ENCODE data around the gene GPR45.

GPR45 gene

GRCh38 chr2:105255979-105256378, 14.4 kb downstream of the GPR45 start:
- no peak for TF ChIP-seq CTCF (IDR thresholded peaks at IDR 0.05; ENCODE audit: insufficient read depth, low read length, poor library complexity, severe bottlenecking)
- no peak overlapping the region for H3K4me3 ChIP-seq (replicated peaks; ENCODE audit: low read depth, low read length)
- DNase-seq (ENCODE audit: extremely low read depth, insufficient read length), result no peak
- no peaks in the 10 kb centered on the region for H3K36me3 ChIP-seq (ENCODE audit: control insufficient read depth, insufficient read depth, low read length)
- H3K27me3 ChIP-seq (replicated peaks; ENCODE audit: control insufficient read depth, insufficient read depth, low read length), result no peaks in the 10 kb centered on the region

- TF ChIP-seq CTCF (IDR thresholded peaks at IDR 0.05; ENCODE audit: insufficient read depth, low read length, poor library complexity, severe bottlenecking), result no peak
- Histone ChIP-seq H3K4me3 (replicated peaks; ENCODE audit: low read depth, low read length) (no peak overlapping the region), H3K36me3 (ENCODE audit: control insufficient read depth, insufficient read depth, low read length) (no peaks in the 10 kb centered on the region), H3K27me3 (replicated peaks; ENCODE audit: control insufficient read depth, insufficient read depth, low read length) (no peaks in the 10 kb centered on the region)
- DNase-seq (ENCODE audit: extremely low read depth, insufficient read length), result no peak
These were observed 15.0 kb downstream of the GPR45 start for GRCh38 chr2:105256431-105257047.

GRCh38 chr2:105257981-105258380, 16.4 kb downstream of the GPR45 start:
- Histone ChIP-seq H3K27me3 (replicated peaks; ENCODE audit: control insufficient read depth, insufficient read depth, low read length) (no peaks in the 10 kb centered on the region), H3K36me3 (ENCODE audit: control insufficient read depth, insufficient read depth, low read length) (0 out of 2 replicates have a peak, but pooled peaks cover 2% of the 10 kb centered on the region), H3K4me3 (replicated peaks; ENCODE audit: low read depth, low read length) (no peak overlapping the region)
- no peak for DNase-seq (ENCODE audit: extremely low read depth, insufficient read length)
- TF ChIP-seq CTCF (IDR thresholded peaks at IDR 0.05; ENCODE audit: insufficient read depth, low read length, poor library complexity, severe bottlenecking), result no peak

- 0 out of 2 replicates have a peak, but pooled peaks cover 2% of the 10 kb centered on the region for H3K36me3 ChIP-seq (ENCODE audit: control insufficient read depth, insufficient read depth, low read length)
- H3K27me3 ChIP-seq (replicated peaks; ENCODE audit: control insufficient read depth, insufficient read depth, low read length), result no peaks in the 10 kb centered on the region
- no peak for TF ChIP-seq CTCF (IDR thresholded peaks at IDR 0.05; ENCODE audit: insufficient read depth, low read length, poor library complexity, severe bottlenecking)
- no peak overlapping the region for H3K4me3 ChIP-seq (replicated peaks; ENCODE audit: low read depth, low read length)
- DNase-seq (ENCODE audit: extremely low read depth, insufficient read length), result no peak
These were observed 17.4 kb downstream of the GPR45 start for GRCh38 chr2:105258835-105259350.

GRCh38 chr2:105261061-105261460, 19.5 kb downstream of the GPR45 start:
- H3K27me3 ChIP-seq (replicated peaks; ENCODE audit: control insufficient read depth, insufficient read depth, low read length), result no peaks in the 10 kb centered on the region
- no peak for TF ChIP-seq CTCF (IDR thresholded peaks at IDR 0.05; ENCODE audit: insufficient read depth, low read length, poor library complexity, severe bottlenecking)
- H3K4me3 ChIP-seq (replicated peaks; ENCODE audit: low read depth, low read length), result no peak overlapping the region
- peaks cover 2% of the 10 kb centered on the region; the same call in 1 of the 2 replicates for H3K36me3 ChIP-seq (ENCODE audit: control insufficient read depth, insufficient read depth, low read length)
- no peak for DNase-seq (ENCODE audit: extremely low read depth, insufficient read length)

All from GM06990 (cell line).